Transverse colon (tissue), 4 donors: ENCODE measurements around the gene NWD2. TPM values are rescaled to one million over a fixed set of nuclear protein-coding genes. Genes with fewer than 3 reads are reported as not detected.

ENCODE experiments used
- DNase-seq: peaks from one replicate; pipeline ENCODE4 v3.0.0-alpha.2; 2019
- H3K27ac ChIP-seq, 4 donors: fragments of 200-600 bp; sonication (generic); 2 replicates each; pipeline ENCODE4 v1.5.1; 2016 to 2018; ENCODE audit warnings: inconsistent platforms in 4 of 4
- H3K27me3 ChIP-seq: fragments of 200-600 bp; sonication (generic); 2 replicates; pipeline ENCODE4 v1.5.1; 2017; ENCODE audit warnings: inconsistent platforms
- H3K36me3 ChIP-seq, 4 donors: fragments of 200-600 bp; sonication (generic); 2 replicates each; pipeline ENCODE4 v1.5.1; 2017 to 2019; ENCODE audit warnings: inconsistent platforms in 4 of 4
- H3K4me1 ChIP-seq, 4 donors: fragments of 200-600 bp; sonication (generic); 2 replicates each; pipeline ENCODE4 v1.5.1; 2017 to 2020; ENCODE audit warnings: inconsistent platforms in 4 of 4
- H3K4me3 ChIP-seq, 4 donors: fragments of 200-600 bp; sonication (generic); 1 replicate in 1 of 4; 2 replicates in 3 of 4; pipeline versions ENCODE4 v1.5.1 to v1.6.1; 2017 to 2019; ENCODE audit warnings: inconsistent platforms in 4 of 4
- H3K9me3 ChIP-seq, 2 donors: fragments of 200-600 bp; sonication (generic); 2 replicates each; pipeline ENCODE4 v1.5.1; 2017 to 2019; ENCODE audit warnings: inconsistent platforms in 2 of 2
- CTCF ChIP-seq, 5 experiments: fragments of 200-600 bp in 3 of 5; fragments of 450-650 bp in 2 of 5; sonication (generic) in 3 of 5; IDR thresholded peaks; 1 replicate in 2 of 5; 2 replicates in 3 of 5; pipeline ENCODE4 v1.5.1; 2016 to 2017; ENCODE audit warnings: antibody characterized with exemption in 5 of 5, inconsistent platforms in 3 of 5, mild to moderate bottlenecking in 2 of 5, moderate library complexity in 1 of 5
- EP300 ChIP-seq: sonication (generic); formaldehyde crosslinking; IDR thresholded peaks from one replicate; pipeline ENCODE4 v1.6.1; 2017; ENCODE audit warnings: antibody characterized with exemption, low read depth
- POLR2A ChIP-seq: fragments of 450-650 bp; IDR thresholded peaks from one replicate; pipeline ENCODE4 v1.6.1; 2016; ENCODE audit warnings: antibody characterized with exemption, mild to moderate bottlenecking, moderate library complexity
- POLR2AphosphoS5 ChIP-seq, 3 donors: sonication (generic); formaldehyde crosslinking; IDR thresholded peaks; one replicate each; pipeline ENCODE4 v1.6.1; 2016; ENCODE audit warnings: antibody characterized with exemption in 3 of 3
- WGBS, 2 donors: methylation state at CpG; one replicate each; pipeline ENCODE4 v1.1.5; 2018; ENCODE audit warnings: low coverage in 1 of 2; 5-methylcytosine and 5-hydroxymethylcytosine counted together
- in situ Hi-C, 4 donors: fragments of 200-750 bp; cut with MboI; loops; one replicate each; pipeline versions ENCODE4 v1.15.0 to v1.15.1; 2017; ENCODE audit warnings: low sequenced_read_pairs in 3 of 4, low pct_ligation_motif_present in 1 of 4, low pct_unique_long_range_greater_than_20kb in 1 of 4
- intact Hi-C: fragments of 100-400 bp; cut with DNase I; formaldehyde crosslinking; loops from one replicate; pipeline ENCODE4 v1.15.1; 2023; ENCODE audit warnings: low total_unique reads
- total RNA-seq, 4 donors: library from RNA; depleted of rRNA; stranded (reverse); fragments of >200 nt; gene quantifications; one replicate each; pipeline ENCODE4 v1.1.0, GENCODE V29; 2016

NWD2 gene
- total RNA-seq, 4 donors from 2014 or later: 0.48 to 0.55 TPM; not detected in 2

GRCh38 chr4:37219242-37219641 lies 25.3 kb upstream of the NWD2 start:
- in situ Hi-C loops: no loop called here
- WGBS, 2 donors: 36 to 43% methylated on average over 3 of the region's 3 CpGs
- DNase-seq: no peak

GRCh38 chr4:37219990-37220389 lies 24.6 kb upstream of the NWD2 start:
- TF ChIP-seq POLR2AphosphoS5 (IDR thresholded peaks at IDR 0.05): no peak
- TF ChIP-seq CTCF (IDR thresholded peaks at IDR 0.05): no peak
- TF ChIP-seq POLR2A: no peak
- TF ChIP-seq EP300: no peak

More at GRCh38 chr4:37219242-37219641, 25.3 kb upstream of the NWD2 start:
- H3K27ac ChIP-seq: no peak overlapping the region
- intact Hi-C loops: no loop called here
- H3K4me3 ChIP-seq: no peak overlapping the region
- no peaks in the 10 kb centered on the region for H3K9me3 ChIP-seq
- H3K4me1 ChIP-seq: no peaks in the 10 kb centered on the region
- no peaks in the 10 kb centered on the region for H3K36me3 ChIP-seq
- no peaks in the 10 kb centered on the region for H3K27me3 ChIP-seq
- TF ChIP-seq CTCF (IDR thresholded peaks at IDR 0.05) (no peak), POLR2A (no peak), EP300 (no peak), POLR2AphosphoS5 (IDR thresholded peaks at IDR 0.05) (no peak)

GRCh38 chr4:37220685-37221084 lies 23.9 kb upstream of the NWD2 start:
- intact Hi-C loops (no loop called here), in situ Hi-C loops (no loop called here)
- no peaks in the 10 kb centered on the region for H3K27me3 ChIP-seq
- H3K36me3 ChIP-seq: no peaks in the 10 kb centered on the region
- no peak overlapping the region for H3K4me3 ChIP-seq
- WGBS, 2 donors: 78 to 79% methylated on average over 3 of the region's 3 CpGs
- H3K27ac ChIP-seq: no peak overlapping the region
- H3K4me1 ChIP-seq: no peaks in the 10 kb centered on the region
- TF ChIP-seq EP300 (no peak), CTCF (IDR thresholded peaks at IDR 0.05) (no peak), POLR2AphosphoS5 (IDR thresholded peaks at IDR 0.05) (no peak), POLR2A (no peak)
- no peaks in the 10 kb centered on the region for H3K9me3 ChIP-seq
- no peak for DNase-seq

More at GRCh38 chr4:37219990-37220389, 24.6 kb upstream of the NWD2 start:
- in situ Hi-C loops: no loop called here
- intact Hi-C loops: no loop called here
- no peak overlapping the region for H3K27ac ChIP-seq
- no peak overlapping the region for H3K4me3 ChIP-seq
- no peaks in the 10 kb centered on the region for H3K27me3 ChIP-seq
- no peaks in the 10 kb centered on the region for H3K36me3 ChIP-seq
- H3K9me3 ChIP-seq: no peaks in the 10 kb centered on the region
- no peak for DNase-seq
- H3K4me1 ChIP-seq: no peaks in the 10 kb centered on the region
- WGBS, 2 donors: 60 to 63% methylated on average over 2 of the region's 2 CpGs

GRCh38 chr4:37223732-37224131 lies 20.8 kb upstream of the NWD2 start:
- intact Hi-C loops: no loop called here
- in situ Hi-C loops: no loop called here
- no peak for TF ChIP-seq POLR2AphosphoS5 (IDR thresholded peaks at IDR 0.05)
- no peak for TF ChIP-seq EP300
- no peak for TF ChIP-seq POLR2A
- no peak for TF ChIP-seq CTCF (IDR thresholded peaks at IDR 0.05)
- H3K4me3 ChIP-seq: no peak overlapping the region
- H3K36me3 ChIP-seq: no peaks in the 10 kb centered on the region
- 78 to 81% methylated on average over 1 of the region's 1 CpG for WGBS, 2 donors
- no peaks in the 10 kb centered on the region for H3K4me1 ChIP-seq
- H3K9me3 ChIP-seq: no peaks in the 10 kb centered on the region
- no peak for DNase-seq
- no peak overlapping the region for H3K27ac ChIP-seq
- H3K27me3 ChIP-seq: no peaks in the 10 kb centered on the region
